ENCODE measurements around the gene SMARCD2. TPM values are rescaled to one million over a fixed set of nuclear protein-coding genes. Genes with fewer than 3 reads are reported as not detected.

Gene SMARCD2
- total and polyA plus RNA-seq, 2 of the 13 experiments (the other 11 are each of a cell fraction or from before 2014, with no cell fraction given), result 122 to 150 TPM

DNA sequence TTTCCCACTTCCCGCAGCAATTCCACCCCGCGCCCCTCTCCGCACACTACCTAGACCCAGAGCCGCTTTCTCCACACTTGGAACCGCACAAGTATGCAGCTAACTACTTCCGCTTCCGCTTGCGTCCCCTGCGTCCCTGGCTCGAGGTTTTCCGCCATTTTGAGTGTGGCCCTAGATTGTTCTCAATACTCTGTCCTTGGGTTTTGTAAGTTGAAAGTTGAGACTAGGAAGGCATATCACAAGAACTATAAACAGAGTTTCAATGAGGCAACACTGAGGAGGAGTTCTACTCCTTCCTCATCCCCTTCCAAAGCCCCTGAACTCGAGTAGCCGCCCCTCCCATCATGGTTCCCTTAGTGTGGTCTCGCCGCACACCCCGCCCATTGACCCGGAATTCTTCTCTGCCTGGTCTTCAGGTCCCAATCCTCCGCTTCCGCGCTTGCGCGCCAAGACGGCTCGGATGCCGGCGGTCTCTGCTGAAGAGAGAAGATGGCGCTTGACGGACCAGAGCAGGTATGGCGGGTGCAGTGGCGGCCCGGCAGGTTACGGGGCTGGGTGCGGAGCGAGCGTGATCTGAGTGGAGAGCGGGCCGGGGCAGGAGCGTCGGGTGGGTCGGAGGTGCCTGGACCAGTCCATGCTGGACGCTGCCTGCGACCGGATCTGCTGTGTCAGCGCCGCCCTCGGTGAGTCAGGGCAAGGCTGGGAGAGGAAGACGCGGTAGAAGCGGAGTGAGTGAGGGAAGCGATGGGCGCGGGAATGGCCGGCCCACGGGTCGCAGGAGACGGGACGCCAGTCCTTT lies 15.3 kb downstream of the SMARCD2 start, which contains the start of the genes FTSJ3 and PSMC5 (continued):
- TF ChIP-seq, protein P1, sequence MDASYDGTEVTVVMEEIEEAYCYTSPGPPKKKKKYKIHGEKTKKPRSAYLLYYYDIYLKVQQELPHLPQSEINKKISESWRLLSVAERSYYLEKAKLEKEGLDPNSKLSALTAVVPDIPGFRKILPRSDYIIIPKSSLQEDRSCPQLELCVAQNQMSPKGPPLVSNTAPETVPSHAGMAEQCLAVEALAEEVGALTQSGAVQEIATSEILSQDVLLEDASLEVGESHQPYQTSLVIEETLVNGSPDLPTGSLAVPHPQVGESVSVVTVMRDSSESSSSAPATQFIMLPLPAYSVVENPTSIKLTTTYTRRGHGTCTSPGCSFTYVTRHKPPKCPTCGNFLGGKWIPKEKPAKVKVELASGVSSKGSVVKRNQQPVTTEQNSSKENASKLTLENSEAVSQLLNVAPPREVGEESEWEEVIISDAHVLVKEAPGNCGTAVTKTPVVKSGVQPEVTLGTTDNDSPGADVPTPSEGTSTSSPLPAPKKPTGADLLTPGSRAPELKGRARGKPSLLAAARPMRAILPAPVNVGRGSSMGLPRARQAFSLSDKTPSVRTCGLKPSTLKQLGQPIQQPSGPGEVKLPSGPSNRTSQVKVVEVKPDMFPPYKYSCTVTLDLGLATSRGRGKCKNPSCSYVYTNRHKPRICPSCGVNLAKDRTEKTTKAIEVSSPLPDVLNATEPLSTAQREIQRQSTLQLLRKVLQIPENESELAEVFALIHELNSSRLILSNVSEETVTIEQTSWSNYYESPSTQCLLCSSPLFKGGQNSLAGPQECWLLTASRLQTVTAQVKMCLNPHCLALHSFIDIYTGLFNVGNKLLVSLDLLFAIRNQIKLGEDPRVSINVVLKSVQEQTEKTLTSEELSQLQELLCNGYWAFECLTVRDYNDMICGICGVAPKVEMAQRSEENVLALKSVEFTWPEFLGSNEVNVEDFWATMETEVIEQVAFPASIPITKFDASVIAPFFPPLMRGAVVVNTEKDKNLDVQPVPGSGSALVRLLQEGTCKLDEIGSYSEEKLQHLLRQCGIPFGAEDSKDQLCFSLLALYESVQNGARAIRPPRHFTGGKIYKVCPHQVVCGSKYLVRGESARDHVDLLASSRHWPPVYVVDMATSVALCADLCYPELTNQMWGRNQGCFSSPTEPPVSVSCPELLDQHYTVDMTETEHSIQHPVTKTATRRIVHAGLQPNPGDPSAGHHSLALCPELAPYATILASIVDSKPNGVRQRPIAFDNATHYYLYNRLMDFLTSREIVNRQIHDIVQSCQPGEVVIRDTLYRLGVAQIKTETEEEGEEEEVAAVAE (CRISPR knock-in tag; IDR thresholded peaks at IDR 0.05; ENCODE audit: borderline replicate concordance), result peak; percentile 77
- TF ChIP-seq ZNF737 (CRISPR knock-in tag; IDR thresholded peaks at IDR 0.05; ENCODE audit: borderline replicate concordance), result no peak
- 0 out of 2 replicates have a peak, but pooled peaks have one; percentile 22 for TF ChIP-seq SOX13 (IDR thresholded peaks at IDR 0.05)
- peak in 1 of 2 experiments; percentile 37; a peak in 1 of 4 replicates for TF ChIP-seq SOX13 (CRISPR knock-in tag; conservative IDR thresholded peaks at IDR 0.05 in 1 of 2, IDR thresholded peaks at IDR 0.05 in 1 of 2)
- TF ChIP-seq ZNF121 (CRISPR knock-in tag; IDR thresholded peaks at IDR 0.05), result no peak
- TF ChIP-seq CEBPG (CRISPR knock-in tag; IDR thresholded peaks at IDR 0.05), result peak; percentile 27; the same call in 1 of the 2 replicates
- TF ChIP-seq, protein P2, sequence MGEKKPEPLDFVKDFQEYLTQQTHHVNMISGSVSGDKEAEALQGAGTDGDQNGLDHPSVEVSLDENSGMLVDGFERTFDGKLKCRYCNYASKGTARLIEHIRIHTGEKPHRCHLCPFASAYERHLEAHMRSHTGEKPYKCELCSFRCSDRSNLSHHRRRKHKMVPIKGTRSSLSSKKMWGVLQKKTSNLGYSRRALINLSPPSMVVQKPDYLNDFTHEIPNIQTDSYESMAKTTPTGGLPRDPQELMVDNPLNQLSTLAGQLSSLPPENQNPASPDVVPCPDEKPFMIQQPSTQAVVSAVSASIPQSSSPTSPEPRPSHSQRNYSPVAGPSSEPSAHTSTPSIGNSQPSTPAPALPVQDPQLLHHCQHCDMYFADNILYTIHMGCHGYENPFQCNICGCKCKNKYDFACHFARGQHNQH (CRISPR knock-in tag; IDR thresholded peaks at IDR 0.05), result no peak
- TF ChIP-seq GATA4 (IDR thresholded peaks at IDR 0.05; ENCODE audit: borderline replicate concordance, low read depth), result peak; percentile 66; the same call in 1 of the 2 replicates
- TF ChIP-seq, protein P3, sequence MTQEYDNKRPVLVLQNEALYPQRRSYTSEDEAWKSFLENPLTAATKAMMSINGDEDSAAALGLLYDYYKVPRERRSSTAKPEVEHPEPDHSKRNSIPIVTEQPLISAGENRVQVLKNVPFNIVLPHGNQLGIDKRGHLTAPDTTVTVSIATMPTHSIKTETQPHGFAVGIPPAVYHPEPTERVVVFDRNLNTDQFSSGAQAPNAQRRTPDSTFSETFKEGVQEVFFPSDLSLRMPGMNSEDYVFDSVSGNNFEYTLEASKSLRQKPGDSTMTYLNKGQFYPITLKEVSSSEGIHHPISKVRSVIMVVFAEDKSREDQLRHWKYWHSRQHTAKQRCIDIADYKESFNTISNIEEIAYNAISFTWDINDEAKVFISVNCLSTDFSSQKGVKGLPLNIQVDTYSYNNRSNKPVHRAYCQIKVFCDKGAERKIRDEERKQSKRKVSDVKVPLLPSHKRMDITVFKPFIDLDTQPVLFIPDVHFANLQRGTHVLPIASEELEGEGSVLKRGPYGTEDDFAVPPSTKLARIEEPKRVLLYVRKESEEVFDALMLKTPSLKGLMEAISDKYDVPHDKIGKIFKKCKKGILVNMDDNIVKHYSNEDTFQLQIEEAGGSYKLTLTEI (CRISPR knock-in tag; conservative IDR thresholded peaks at IDR 0.05), result no peak
- peak; percentile 69; the same call in 1 of the 2 replicates for TF ChIP-seq DNMT1 (CRISPR knock-in tag; IDR thresholded peaks at IDR 0.05)
- no peak for TF ChIP-seq ZNF3 (CRISPR knock-in tag; IDR thresholded peaks at IDR 0.05)
- peak; percentile 96 for TF ChIP-seq ASH2L (IDR thresholded peaks at IDR 0.05; ENCODE audit: insufficient read length, low read depth, low read length)
- TF ChIP-seq NR3C1 (CRISPR knock-in tag; IDR thresholded peaks at IDR 0.05), result no peak
- peak; percentile 85; the same call in 1 of the 2 replicates for TF ChIP-seq EHMT2 (IDR thresholded peaks at IDR 0.05; ENCODE audit: borderline replicate concordance, low read depth, low read length)
- no peak for TF ChIP-seq SMYD3 (CRISPR knock-in tag; IDR thresholded peaks at IDR 0.05)
- 0 out of 2 replicates have a peak, but pooled peaks have one; percentile 48 for TF ChIP-seq RFXANK (CRISPR knock-in tag; IDR thresholded peaks at IDR 0.05)
- no peak for TF ChIP-seq IKZF1 (IDR thresholded peaks at IDR 0.05)
- 0 out of 2 replicates have a peak, but pooled peaks have one; percentile 16 for TF ChIP-seq MED13 (CRISPR knock-in tag; IDR thresholded peaks at IDR 0.05)
- TF ChIP-seq, protein P4, sequence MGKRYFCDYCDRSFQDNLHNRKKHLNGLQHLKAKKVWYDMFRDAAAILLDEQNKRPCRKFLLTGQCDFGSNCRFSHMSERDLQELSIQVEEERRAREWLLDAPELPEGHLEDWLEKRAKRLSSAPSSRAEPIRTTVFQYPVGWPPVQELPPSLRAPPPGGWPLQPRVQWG (CRISPR knock-in tag; IDR thresholded peaks at IDR 0.05; ENCODE audit: borderline replicate concordance, low read depth), result no peak
- TF ChIP-seq, protein P5, sequence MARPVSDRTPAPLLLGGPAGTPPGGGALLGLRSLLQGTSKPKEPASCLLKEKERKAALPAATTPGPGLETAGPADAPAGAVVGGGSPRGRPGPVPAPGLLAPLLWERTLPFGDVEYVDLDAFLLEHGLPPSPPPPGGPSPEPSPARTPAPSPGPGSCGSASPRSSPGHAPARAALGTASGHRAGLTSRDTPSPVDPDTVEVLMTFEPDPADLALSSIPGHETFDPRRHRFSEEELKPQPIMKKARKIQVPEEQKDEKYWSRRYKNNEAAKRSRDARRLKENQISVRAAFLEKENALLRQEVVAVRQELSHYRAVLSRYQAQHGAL (CRISPR knock-in tag; IDR thresholded peaks at IDR 0.05; ENCODE audit: not compliant biosample characterization), result no peak
- no peak for TF ChIP-seq GPN1 (CRISPR knock-in tag; IDR thresholded peaks at IDR 0.05; ENCODE audit: borderline replicate concordance)
- peak; percentile 8 for TF ChIP-seq RXRB (CRISPR knock-in tag; IDR thresholded peaks at IDR 0.05; ENCODE audit: borderline replicate concordance)
